ENCODE results near the gene PDE10A. TPM values are rescaled to one million over a fixed set of nuclear protein-coding genes. Genes with fewer than 3 reads are reported as not detected.

PDE10A gene
- total RNA-seq, 6 experiments from 2014 or later = 1.2 to 2.0 (median 1.6) TPM; not detected in 2

DNA sequence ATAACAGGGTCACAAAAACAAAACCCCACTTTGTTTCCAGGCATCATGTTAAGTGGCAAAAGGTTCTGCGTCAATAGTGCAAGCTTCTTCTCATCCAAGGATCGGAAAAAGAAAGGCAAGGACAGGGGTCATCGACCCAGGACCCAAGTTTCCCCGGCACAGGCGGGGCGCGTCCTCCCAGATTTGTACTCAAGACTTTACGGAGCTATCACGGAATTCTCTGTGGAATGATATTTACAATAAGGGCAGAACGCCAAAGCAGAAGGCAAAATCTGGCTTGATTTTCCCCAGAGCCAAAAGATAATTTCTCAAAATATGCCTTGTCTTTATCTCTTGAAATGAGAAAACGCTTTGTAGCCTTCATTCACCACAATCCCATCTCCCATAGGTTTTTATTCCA is 25.5 kb downstream of the PDE10A start:
- TF ChIP-seq, protein P1, sequence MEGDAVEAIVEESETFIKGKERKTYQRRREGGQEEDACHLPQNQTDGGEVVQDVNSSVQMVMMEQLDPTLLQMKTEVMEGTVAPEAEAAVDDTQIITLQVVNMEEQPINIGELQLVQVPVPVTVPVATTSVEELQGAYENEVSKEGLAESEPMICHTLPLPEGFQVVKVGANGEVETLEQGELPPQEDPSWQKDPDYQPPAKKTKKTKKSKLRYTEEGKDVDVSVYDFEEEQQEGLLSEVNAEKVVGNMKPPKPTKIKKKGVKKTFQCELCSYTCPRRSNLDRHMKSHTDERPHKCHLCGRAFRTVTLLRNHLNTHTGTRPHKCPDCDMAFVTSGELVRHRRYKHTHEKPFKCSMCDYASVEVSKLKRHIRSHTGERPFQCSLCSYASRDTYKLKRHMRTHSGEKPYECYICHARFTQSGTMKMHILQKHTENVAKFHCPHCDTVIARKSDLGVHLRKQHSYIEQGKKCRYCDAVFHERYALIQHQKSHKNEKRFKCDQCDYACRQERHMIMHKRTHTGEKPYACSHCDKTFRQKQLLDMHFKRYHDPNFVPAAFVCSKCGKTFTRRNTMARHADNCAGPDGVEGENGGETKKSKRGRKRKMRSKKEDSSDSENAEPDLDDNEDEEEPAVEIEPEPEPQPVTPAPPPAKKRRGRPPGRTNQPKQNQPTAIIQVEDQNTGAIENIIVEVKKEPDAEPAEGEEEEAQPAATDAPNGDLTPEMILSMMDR (IDR thresholded peaks at IDR 0.05) = no peak

DNA sequence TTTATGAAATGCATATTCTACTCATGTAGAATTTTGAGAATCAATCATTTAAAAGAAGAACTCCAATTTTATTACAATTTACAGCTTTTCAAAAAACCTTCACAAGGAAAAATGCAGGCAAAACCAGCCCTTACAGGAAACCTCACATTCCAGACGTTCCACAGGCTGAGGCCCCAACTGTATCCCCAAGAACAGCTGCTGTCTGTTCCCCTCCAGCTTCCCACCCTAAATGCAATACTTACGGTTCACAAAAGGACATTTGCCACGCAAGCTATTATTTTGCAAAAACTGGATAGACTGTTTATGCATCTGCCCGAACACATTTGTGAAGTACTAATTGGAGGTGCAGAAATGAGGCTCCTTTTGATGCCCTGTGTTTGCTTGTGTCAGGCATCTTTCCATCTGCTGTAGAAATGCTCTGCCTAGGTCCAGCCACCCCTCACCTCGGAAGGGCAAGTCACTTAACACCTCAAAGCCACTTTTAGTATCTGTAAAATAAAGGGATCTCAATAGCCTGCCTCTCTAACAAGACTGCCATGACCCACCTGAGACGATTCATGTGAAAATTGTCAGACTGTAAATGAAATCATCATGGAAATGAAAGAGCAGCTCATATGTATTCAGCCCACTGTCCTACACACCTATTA is 26.5 kb downstream of the PDE10A start:
- no peak overlapping the region for H3K27ac Mint-ChIP-seq
- no peaks in the 10 kb centered on the region for H3K36me3 Mint-ChIP-seq (ENCODE audit: low read depth)
- TF ChIP-seq, protein P1 (IDR thresholded peaks at IDR 0.05) = no peak
- no peaks in the 10 kb centered on the region for H3K27me3 Mint-ChIP-seq (ENCODE audit: insufficient read depth)
- no peak for DNase-seq
- no peaks in the 10 kb centered on the region for H3K4me1 Mint-ChIP-seq (ENCODE audit: low read depth)
- no peak overlapping the region for H3K4me3 Mint-ChIP-seq
- peaks cover 62% of the 10 kb centered on the region for H3K9me3 Mint-ChIP-seq

More for the DNA sequence above, 25.5 kb downstream of the PDE10A start:
- no peak for DNase-seq
- Mint-ChIP-seq H3K4me3 (no peak overlapping the region), H3K4me1 (ENCODE audit: low read depth) (no peaks in the 10 kb centered on the region), H3K9me3 (peaks cover 59% of the 10 kb centered on the region), H3K27ac (no peak overlapping the region), H3K27me3 (ENCODE audit: insufficient read depth) (no peaks in the 10 kb centered on the region), H3K36me3 (ENCODE audit: low read depth) (no peaks in the 10 kb centered on the region)

DNA sequence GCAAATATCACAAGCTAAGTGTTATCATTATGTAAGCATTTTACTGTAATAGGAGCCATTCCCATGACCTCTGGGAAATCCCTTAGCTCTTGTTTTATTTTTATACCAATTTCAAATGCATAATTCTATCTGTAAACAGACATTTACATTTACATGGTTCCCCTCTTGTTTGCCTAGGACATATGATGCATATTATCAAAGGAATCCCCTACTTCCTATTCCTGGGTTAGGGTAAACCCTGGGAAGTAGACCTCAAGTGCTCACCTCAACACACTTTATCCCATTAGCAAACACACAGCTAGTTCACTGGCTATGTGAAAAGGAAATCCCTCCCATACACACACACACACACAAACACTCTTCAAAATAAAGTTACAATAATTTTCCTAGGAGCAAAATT is 27.1 kb downstream of the PDE10A start:
- peaks cover 60% of the 10 kb centered on the region for H3K9me3 Mint-ChIP-seq
- no peaks in the 10 kb centered on the region for H3K4me1 Mint-ChIP-seq (ENCODE audit: low read depth)
- H3K27me3 Mint-ChIP-seq (ENCODE audit: insufficient read depth) = no peaks in the 10 kb centered on the region
- H3K36me3 Mint-ChIP-seq (ENCODE audit: low read depth) = no peaks in the 10 kb centered on the region
- H3K27ac Mint-ChIP-seq = no peak overlapping the region
- H3K4me3 Mint-ChIP-seq = no peak overlapping the region
- DNase-seq = no peak
- TF ChIP-seq, protein P1 (IDR thresholded peaks at IDR 0.05) = no peak

DNA sequence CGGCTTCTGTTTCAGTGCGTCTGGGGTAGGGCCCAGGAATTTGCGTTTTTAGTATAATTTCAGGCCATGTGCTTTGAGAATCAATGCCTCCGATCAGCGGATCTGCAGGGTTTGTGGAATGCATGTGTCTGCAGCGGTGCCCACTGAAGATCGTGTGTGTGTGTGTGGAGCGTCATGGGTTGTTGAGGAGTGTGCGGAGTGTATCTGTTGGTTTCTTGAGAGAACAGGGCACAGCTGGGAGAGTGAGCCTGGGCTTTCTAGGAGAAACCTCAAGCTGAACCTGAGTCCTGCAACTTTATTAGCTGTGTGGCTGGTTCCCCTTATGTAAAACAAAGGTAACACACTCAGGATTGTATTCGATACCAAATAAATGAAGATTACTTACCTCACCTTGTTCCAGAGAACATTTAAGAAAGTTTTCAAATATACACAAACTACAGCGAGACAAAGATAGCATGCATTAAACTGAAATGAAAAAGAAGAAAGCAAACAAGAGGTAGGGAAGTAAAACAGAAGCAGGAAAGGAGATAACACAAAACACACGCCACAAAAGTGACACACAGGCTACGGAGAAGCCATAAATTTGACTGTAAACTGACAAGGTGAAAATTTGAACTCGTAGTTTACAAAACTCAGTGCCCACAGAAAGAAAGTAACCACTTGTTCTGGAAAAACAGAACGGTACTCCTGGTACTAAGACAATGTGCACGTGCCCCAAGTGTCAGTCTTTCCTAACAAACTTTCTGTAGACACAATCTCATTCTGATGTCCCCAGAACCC is 28.8 kb downstream of the PDE10A start:
- no peak overlapping the region for H3K27ac Mint-ChIP-seq

DNA sequence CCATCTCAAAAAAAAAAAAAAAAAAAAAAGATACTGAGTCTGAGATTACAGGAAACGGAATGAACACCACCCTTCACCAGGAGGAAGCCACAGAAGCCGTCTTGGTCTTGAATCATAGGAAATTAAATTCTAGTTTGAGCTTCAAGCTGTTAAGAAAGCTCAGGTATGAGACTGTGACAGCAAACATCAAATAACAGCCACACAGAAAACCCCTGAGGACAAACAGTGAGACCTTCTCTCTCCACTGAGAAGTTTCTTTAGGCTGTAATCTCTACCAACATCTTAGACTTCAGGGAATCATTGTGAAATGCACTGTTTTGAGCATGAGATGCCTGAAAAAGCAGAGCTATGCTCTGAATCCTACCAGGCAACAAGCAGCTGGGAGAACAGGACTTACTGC is 30.8 kb downstream of the PDE10A start:
- H3K27me3 Mint-ChIP-seq (ENCODE audit: insufficient read depth) = peaks cover 2% of the 10 kb centered on the region; the same call in 1 of the 2 replicates
- no peak for DNase-seq
- H3K4me1 Mint-ChIP-seq (ENCODE audit: low read depth) = no peaks in the 10 kb centered on the region

More for the DNA sequence above, 28.8 kb downstream of the PDE10A start:
- Mint-ChIP-seq H3K36me3 (ENCODE audit: low read depth) (no peaks in the 10 kb centered on the region), H3K27me3 (ENCODE audit: insufficient read depth) (no peaks in the 10 kb centered on the region), H3K4me3 (no peak overlapping the region), H3K4me1 (ENCODE audit: low read depth) (no peaks in the 10 kb centered on the region), H3K9me3 (peaks cover 53% of the 10 kb centered on the region)
- TF ChIP-seq, protein P1 (IDR thresholded peaks at IDR 0.05) = no peak
- DNase-seq = no peak

More for the DNA sequence above, 30.8 kb downstream of the PDE10A start:
- no peak overlapping the region for H3K4me3 Mint-ChIP-seq
- TF ChIP-seq, protein P1 (IDR thresholded peaks at IDR 0.05) = no peak
- no peak overlapping the region for H3K27ac Mint-ChIP-seq
- H3K36me3 Mint-ChIP-seq (ENCODE audit: low read depth) = no peaks in the 10 kb centered on the region
- H3K9me3 Mint-ChIP-seq = peaks cover 48% of the 10 kb centered on the region
